GM15510 (cell line): ENCODE data around the gene MECP2.

Experiments used
- POLR2A ChIP-seq: IDR thresholded peaks from 3 replicates; pipeline ENCODE4 v1.6.1; 2011; ENCODE audit warnings: borderline replicate concordance; ENCODE audit not compliant: insufficient read length; ENCODE audit errors: extremely low read depth

The MECP2 gene

GRCh38 chrX:154090731-154091130, 6.8 kb downstream of the MECP2 start:
- no peak for TF ChIP-seq POLR2A

- no peak for TF ChIP-seq POLR2A
Measured at GRCh38 chrX:154084449-154085300, 12.8 kb downstream of the MECP2 start.

- no peak for TF ChIP-seq POLR2A
Measured at GRCh38 chrX:154083126-154083517, 14.4 kb downstream of the MECP2 start.

GRCh38 chrX:154082396-154083125, 15.0 kb downstream of the MECP2 start:
- no peak for TF ChIP-seq POLR2A

GRCh38 chrX:154077101-154077500, 20.4 kb downstream of the MECP2 start:
- no peak for TF ChIP-seq POLR2A

- TF ChIP-seq POLR2A: no peak
Measured at GRCh38 chrX:154074199-154074598, 23.3 kb downstream of the MECP2 start.

GRCh38 chrX:154072192-154072591, 25.3 kb downstream of the MECP2 start:
- no peak for TF ChIP-seq POLR2A

GRCh38 chrX:154068560-154068959, 29.0 kb downstream of the MECP2 start:
- no peak for TF ChIP-seq POLR2A

GRCh38 chrX:154064637-154065435, 32.7 kb downstream of the MECP2 start:
- TF ChIP-seq POLR2A: no peak

GRCh38 chrX:154063234-154063633, 34.3 kb downstream of the MECP2 start:
- no peak for TF ChIP-seq POLR2A

- no peak for TF ChIP-seq POLR2A
Measured at GRCh38 chrX:154061801-154062200, 35.7 kb downstream of the MECP2 start.

GRCh38 chrX:154059729-154060245, 37.7 kb downstream of the MECP2 start:
- TF ChIP-seq POLR2A: no peak

GRCh38 chrX:154059231-154059630, 38.3 kb downstream of the MECP2 start:
- TF ChIP-seq POLR2A: no peak

GRCh38 chrX:154058214-154058997, 39.1 kb downstream of the MECP2 start:
- TF ChIP-seq POLR2A: no peak
